GM10847 (cell line): Measurements from ENCODE around the gene CALR3.

ENCODE experiments used
- POLR2A ChIP-seq: IDR thresholded peaks from 2 replicates; pipeline ENCODE4 v1.6.1; 2011; ENCODE audit not compliant: insufficient read length; ENCODE audit errors: extremely low read depth

The CALR3 gene

GRCh38 chr19:16516923-16517610 lies 21.1 kb upstream of the CALR3 start:
- peak; percentile 15 for TF ChIP-seq POLR2A

DNA sequence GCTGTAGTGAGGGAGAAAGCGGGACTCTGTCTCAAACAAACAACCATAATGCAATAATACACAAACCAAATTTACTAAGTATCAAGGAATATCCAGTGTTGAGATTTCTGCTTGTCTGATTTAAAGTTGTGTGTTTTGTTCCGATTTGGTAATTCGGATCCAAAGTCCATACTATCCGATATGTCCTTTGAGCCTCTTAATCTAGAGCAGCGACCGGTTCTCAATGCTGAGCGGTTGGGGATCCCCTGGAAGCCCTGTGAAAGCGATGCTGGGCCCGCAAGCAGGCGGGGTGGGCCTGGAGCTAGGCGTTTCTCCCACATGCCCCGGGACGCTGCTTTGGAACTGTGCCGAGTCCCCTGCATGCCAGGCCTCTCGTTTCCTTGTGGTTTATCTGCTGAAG lies 20.4 kb upstream of the CALR3 start:
- TF ChIP-seq POLR2A: no peak

DNA sequence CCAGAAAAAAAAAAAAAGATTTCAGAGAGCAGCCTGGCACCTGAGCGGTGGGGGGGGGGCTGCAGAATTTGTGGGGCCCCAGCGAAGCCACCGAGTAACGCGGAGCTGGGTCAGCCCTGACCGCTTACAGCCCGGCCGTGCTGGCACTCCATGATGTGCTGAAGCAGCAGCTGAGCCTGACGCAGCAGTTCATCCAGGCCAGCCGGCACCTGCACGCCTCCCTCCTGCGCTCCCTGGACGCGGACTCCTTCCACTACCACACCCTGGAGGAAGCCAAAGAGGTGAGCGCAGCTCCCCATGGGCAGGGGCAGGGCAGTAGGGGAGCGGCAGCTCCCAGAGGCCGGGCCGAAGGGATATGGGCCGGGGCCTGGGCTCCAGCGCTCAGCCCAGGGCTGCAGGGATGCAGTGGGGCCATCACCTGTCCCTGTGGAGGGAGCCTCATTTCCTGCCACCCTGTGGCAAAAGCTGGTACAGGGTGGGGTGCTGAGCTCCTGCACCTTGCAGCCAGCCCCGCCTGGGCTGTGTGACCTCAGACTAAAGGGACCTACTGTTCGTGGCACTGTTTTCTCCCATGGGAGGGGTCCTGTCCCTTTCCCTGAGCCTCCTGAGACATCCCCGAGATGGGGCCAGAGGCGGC lies 18.5 kb upstream of the CALR3 start:
- no peak for TF ChIP-seq POLR2A

GRCh38 chr19:16509141-16510061 lies 13.4 kb upstream of the CALR3 start:
- no peak for TF ChIP-seq POLR2A

DNA sequence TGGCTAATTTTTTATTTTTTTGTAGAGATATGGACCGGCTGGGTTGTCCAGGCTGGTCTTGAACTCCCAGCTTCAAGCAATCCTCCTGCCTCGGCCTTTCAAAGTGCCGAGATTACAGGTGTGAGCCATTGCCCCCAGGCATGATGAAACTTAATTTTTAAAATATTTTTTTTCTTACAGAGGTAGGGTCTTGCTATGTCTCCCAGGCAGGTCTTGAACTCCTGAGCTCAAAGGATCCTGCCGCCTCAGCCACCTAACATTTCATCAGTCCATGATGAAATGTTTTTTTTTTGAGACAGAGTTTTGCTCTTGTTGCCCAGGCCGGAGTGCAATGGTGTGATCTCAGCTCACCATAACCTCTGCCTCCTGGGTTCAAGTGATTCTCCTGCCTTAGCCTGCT lies 12.6 kb upstream of the CALR3 start:
- TF ChIP-seq POLR2A: no peak

- TF ChIP-seq POLR2A: no peak
Observed at GRCh38 chr19:16506961-16507360, 11.0 kb upstream of the CALR3 start.

- TF ChIP-seq POLR2A: no peak
Observed at GRCh38 chr19:16504271-16504670, 8.3 kb upstream of the CALR3 start.

- TF ChIP-seq POLR2A: no peak
Observed at GRCh38 chr19:16497837-16498236, 1.9 kb upstream of the CALR3 start.

DNA sequence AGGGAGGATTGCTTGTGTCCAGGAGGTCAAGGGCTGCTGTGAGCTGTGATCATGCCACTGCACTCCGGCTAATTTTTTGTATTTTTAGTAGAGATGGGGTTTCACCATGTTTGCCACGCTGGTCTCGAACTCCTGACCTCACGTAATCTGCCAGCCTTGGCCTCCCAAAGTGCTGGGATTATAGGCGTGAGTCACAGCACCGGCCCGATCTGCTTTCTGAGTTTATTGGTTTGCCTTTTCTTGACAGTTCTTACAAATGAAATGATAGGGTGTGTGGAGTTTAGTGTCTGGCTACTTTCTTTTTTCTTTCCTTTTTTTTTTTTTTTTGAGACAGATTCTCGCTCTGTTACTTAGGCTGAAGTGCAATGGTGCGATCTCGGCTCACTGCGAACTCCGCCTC lies 1.1 kb upstream of the CALR3 start:
- TF ChIP-seq POLR2A: no peak

- no peak for TF ChIP-seq POLR2A
Observed at GRCh38 chr19:16496613-16496983, 631 bp upstream of the CALR3 start.

GRCh38 chr19:16482745-16483144 lies 13.2 kb downstream of the CALR3 start:
- TF ChIP-seq POLR2A: no peak

DNA sequence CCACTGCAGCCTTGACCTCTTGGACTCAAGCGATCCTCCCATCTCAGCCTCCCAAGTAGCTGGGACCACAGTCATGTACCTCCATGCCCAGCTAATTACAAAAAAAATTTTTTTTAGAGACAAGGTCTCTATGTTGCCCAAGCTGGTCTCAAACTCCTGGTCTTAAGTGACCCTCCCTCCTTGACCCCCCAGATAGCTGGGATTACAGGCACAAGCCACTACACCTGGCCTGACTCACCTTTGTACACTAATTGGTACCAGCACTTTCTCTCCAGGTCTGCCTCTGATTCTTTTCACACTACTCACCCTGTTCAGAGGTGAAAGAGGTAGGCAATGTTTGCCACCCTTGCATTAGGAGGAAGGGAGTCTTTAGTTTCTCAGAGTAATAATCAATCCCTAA lies 18.7 kb downstream of the CALR3 start:
- TF ChIP-seq POLR2A: no peak

- TF ChIP-seq POLR2A: no peak
Observed at GRCh38 chr19:16476401-16476800, 19.6 kb downstream of the CALR3 start.

DNA sequence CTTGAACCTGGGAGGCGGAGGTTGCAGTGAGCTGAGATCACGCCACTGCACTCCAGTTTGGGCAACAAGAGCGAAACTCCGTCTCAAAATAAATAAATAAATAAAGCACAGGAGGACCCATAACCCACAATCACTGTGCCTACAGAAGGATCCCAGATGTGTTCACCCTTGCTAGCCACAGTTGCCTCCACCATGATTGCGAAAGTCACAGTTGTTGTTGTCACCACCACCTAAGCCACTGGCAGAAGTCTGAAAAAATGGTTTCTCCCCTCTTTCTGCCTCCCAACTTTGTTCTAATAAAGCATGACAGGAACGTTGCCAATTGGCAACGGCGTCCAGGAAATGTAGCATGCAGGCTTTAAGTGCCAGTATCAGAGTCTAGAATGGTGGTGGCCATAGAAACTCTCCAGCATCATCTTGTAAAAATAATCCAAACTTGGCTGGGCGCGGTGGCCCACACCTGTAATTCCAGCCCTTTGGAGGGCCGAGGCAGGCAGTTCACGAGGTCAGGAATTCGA lies 22.0 kb downstream of the CALR3 start:
- no peak for TF ChIP-seq POLR2A

GRCh38 chr19:16472992-16473391 lies 23.0 kb downstream of the CALR3 start:
- TF ChIP-seq POLR2A: no peak
